ENCODE results near the gene EGLN2. TPM values are rescaled to one million over a fixed set of nuclear protein-coding genes. Genes with fewer than 3 reads are reported as not detected.

The EGLN2 gene
- total RNA-seq, 1 donor from 2014 or later, result 86.1 TPM

- H3K36me3 ChIP-seq (ENCODE audit: control insufficient read depth, insufficient read depth, low read length), result peaks cover 10% of the 10 kb centered on the region
- no peak for FAIRE-seq
- H3K27me3 ChIP-seq (ENCODE audit: control insufficient read depth, insufficient read depth, low read length), result no peaks in the 10 kb centered on the region
- H3K4me3 ChIP-seq (ENCODE audit: low read depth, low read length), result no peak overlapping the region
- no peak for TF ChIP-seq CTCF (IDR thresholded peaks at IDR 0.05; ENCODE audit: insufficient read depth, low read length, severe bottlenecking)
- no peak for DNase-seq (ENCODE audit: low read depth)
Observed at GRCh38 chr19:40755248-40755624, 43.8 kb upstream of the EGLN2 start.

GRCh38 chr19:40755791-40756190 is 43.2 kb upstream of the EGLN2 start:
- Histone ChIP-seq H3K36me3 (ENCODE audit: control insufficient read depth, insufficient read depth, low read length) (peaks cover 13% of the 10 kb centered on the region), H3K4me3 (ENCODE audit: low read depth, low read length) (no peak overlapping the region), H3K27me3 (ENCODE audit: control insufficient read depth, insufficient read depth, low read length) (no peaks in the 10 kb centered on the region)
- FAIRE-seq (no peak), DNase-seq (ENCODE audit: low read depth) (no peak)
- no peak for TF ChIP-seq CTCF (IDR thresholded peaks at IDR 0.05; ENCODE audit: insufficient read depth, low read length, severe bottlenecking)

- Histone ChIP-seq H3K36me3 (ENCODE audit: control insufficient read depth, insufficient read depth, low read length) (peaks cover 17% of the 10 kb centered on the region), H3K27me3 (ENCODE audit: control insufficient read depth, insufficient read depth, low read length) (no peaks in the 10 kb centered on the region), H3K4me3 (ENCODE audit: low read depth, low read length) (no peak overlapping the region)
- DNase-seq (ENCODE audit: low read depth) (peak; percentile 68), FAIRE-seq (no peak)
- TF ChIP-seq CTCF (IDR thresholded peaks at IDR 0.05; ENCODE audit: insufficient read depth, low read length, severe bottlenecking), result no peak
Observed at GRCh38 chr19:40756502-40757110, 42.4 kb upstream of the EGLN2 start.

- no peak for FAIRE-seq
Observed at GRCh38 chr19:40758491-40758890, 40.5 kb upstream of the EGLN2 start.

GRCh38 chr19:40759352-40759751 is 39.6 kb upstream of the EGLN2 start:
- FAIRE-seq (no peak), DNase-seq (ENCODE audit: low read depth) (no peak)
- peaks cover 38% of the 10 kb centered on the region for H3K36me3 ChIP-seq (ENCODE audit: control insufficient read depth, insufficient read depth, low read length)
- no peaks in the 10 kb centered on the region for H3K27me3 ChIP-seq (ENCODE audit: control insufficient read depth, insufficient read depth, low read length)
- no peak for TF ChIP-seq CTCF (IDR thresholded peaks at IDR 0.05; ENCODE audit: insufficient read depth, low read length, severe bottlenecking)
- H3K4me3 ChIP-seq (ENCODE audit: low read depth, low read length), result no peak overlapping the region

More at GRCh38 chr19:40758491-40758890, 40.5 kb upstream of the EGLN2 start:
- no peak for TF ChIP-seq CTCF (IDR thresholded peaks at IDR 0.05; ENCODE audit: insufficient read depth, low read length, severe bottlenecking)
- Histone ChIP-seq H3K4me3 (ENCODE audit: low read depth, low read length) (no peak overlapping the region), H3K27me3 (ENCODE audit: control insufficient read depth, insufficient read depth, low read length) (no peaks in the 10 kb centered on the region), H3K36me3 (ENCODE audit: control insufficient read depth, insufficient read depth, low read length) (peaks cover 32% of the 10 kb centered on the region)
- DNase-seq (ENCODE audit: low read depth), result no peak

Measured in bronchial epithelial cell (primary cell).